H1 (cell line): ENCODE results near the gene CMSS1. TPM values are rescaled to one million over a fixed set of nuclear protein-coding genes. Genes with fewer than 3 reads are reported as not detected.

Experiments used
- CTCF ChIA-PET: fragments of 300-600 bp; sonication (Branson Sonifier 250); formaldehyde crosslinking; loops from one replicate; lab custom pipeline; 2021; ENCODE audit not compliant: partially characterized antibody; lab: Charles Lee
- POLR2A ChIA-PET: fragments of 300-600 bp; sonication (Branson Sonifier 250); formaldehyde crosslinking; loops from one replicate; lab custom pipeline; 2021; ENCODE audit warnings: inconsistent platforms; ENCODE audit not compliant: partially characterized antibody; lab: Charles Lee
- DNase-seq, 2 experiments: peaks; one replicate each; pipeline versions ENCODE4 v3.0.0 to v3.0.0-alpha.2; 2010 to 2022; ENCODE audit warnings: low spot score in 2 of 2, low read depth in 1 of 2, mixed read lengths in 1 of 2
- FAIRE-seq: peaks from 2 replicates; lab custom pipeline; 2011; peaks lifted over from hg19 to GRCh38; lab: Jason Lieb, UNC
- H2AFZ ChIP-seq: 2 replicates; pipeline ENCODE4 v1.8.1; 2012; ENCODE audit warnings: low read length, inconsistent platforms
- H2AK5ac ChIP-seq: 2 replicates; pipeline ENCODE4 v1.6.1; 2013; ENCODE audit warnings: low read depth, low read length
- H2BK120ac ChIP-seq: replicated peaks from 2 replicates; pipeline ENCODE3; 2013; ENCODE audit warnings: low read depth, low read length, inconsistent platforms
- H2BK12ac ChIP-seq: 2 replicates; pipeline ENCODE4 v1.6.1; 2013; ENCODE audit warnings: low read depth, low read length
- H2BK15ac ChIP-seq: 2 replicates; pipeline ENCODE4 v1.6.1; 2013; ENCODE audit warnings: low read length
- H2BK20ac ChIP-seq: 2 replicates; pipeline ENCODE4 v1.6.1; 2013; ENCODE audit warnings: low read length
- H2BK5ac ChIP-seq: 2 replicates; pipeline ENCODE4 v1.6.1; 2013; ENCODE audit warnings: low read depth, low read length
- H3K14ac ChIP-seq: 2 replicates; pipeline ENCODE4 v1.6.1; 2013; ENCODE audit warnings: inconsistent platforms; ENCODE audit not compliant: insufficient read length
- H3K18ac ChIP-seq: 2 replicates; pipeline ENCODE4 v1.6.1; 2013; ENCODE audit warnings: low read length; ENCODE audit errors: extremely low read depth
- H3K23ac ChIP-seq: 2 replicates; pipeline ENCODE4 v1.6.1; 2013; ENCODE audit warnings: inconsistent platforms; ENCODE audit not compliant: insufficient read length
- H3K23me2 ChIP-seq: 2 replicates; pipeline ENCODE4 v1.6.1; 2013; ENCODE audit warnings: low read depth, low read length
- H3K27ac ChIP-seq: 2 replicates; pipeline ENCODE4 v1.6.1; 2011; ENCODE audit warnings: low read depth, low read length, inconsistent platforms
- H3K27me3 ChIP-seq, 4 experiments: replicated peaks in 1 of 4; 1 replicate in 1 of 4; 2 replicates in 3 of 4; pipeline versions ENCODE4 v1.6.1 to v1.8.1; 2011 to 2013; ENCODE audit warnings: low read length in 3 of 4, mild to moderate bottlenecking in 3 of 4, inconsistent platforms in 2 of 4, mixed read lengths in 2 of 4, moderate library complexity in 1 of 4; ENCODE audit not compliant: control insufficient read depth in 3 of 4, insufficient read depth in 3 of 4; ENCODE audit errors: extremely low read depth in 1 of 4
- H3K36me3 ChIP-seq, 4 experiments: 2 replicates each; pipeline versions ENCODE4 v1.6.1 to v1.8.1; 2011 to 2013; ENCODE audit warnings: mild to moderate bottlenecking in 4 of 4, low read length in 3 of 4, moderate library complexity in 2 of 4, control low read depth in 1 of 4, inconsistent platforms in 1 of 4; ENCODE audit not compliant: insufficient read depth in 4 of 4, control insufficient read depth in 2 of 4
- H3K4ac ChIP-seq: replicated peaks from 2 replicates; pipeline ENCODE3; 2013; ENCODE audit warnings: low read length, low read depth, mixed read lengths, inconsistent platforms; ENCODE audit not compliant: insufficient read length
- H3K4me1 ChIP-seq, 4 experiments: replicated peaks in 1 of 4; 1 replicate in 1 of 4; 2 replicates in 3 of 4; pipeline versions ENCODE4 v1.6.1 to v1.8.1; 2011 to 2013; ENCODE audit warnings: low read length in 3 of 4, inconsistent platforms in 2 of 4, mixed read lengths in 1 of 4; ENCODE audit not compliant: insufficient read depth in 4 of 4, control insufficient read depth in 3 of 4
- H3K4me2 ChIP-seq, 2 experiments: 2 replicates each; pipeline versions ENCODE4 v1.6.1 to v1.8.1; 2011 to 2013; ENCODE audit warnings: low read depth in 2 of 2, low read length in 2 of 2, control low read depth in 1 of 2, inconsistent platforms in 1 of 2, mild to moderate bottlenecking in 1 of 2; ENCODE audit not compliant: insufficient read depth in 1 of 2
- H3K4me3 ChIP-seq, 4 experiments: fragments of 200-600, 300-600 bp in 1 of 4; sonication (generic), shearing (Covaris generic), sonication (Bioruptor Twin) in 1 of 4; 2 replicates each; pipeline versions ENCODE4 v1.5.1 to v1.8.1; 2011 to 2016; ENCODE audit warnings: low read length in 4 of 4, low read depth in 3 of 4, control low read depth in 2 of 4, inconsistent platforms in 2 of 4, mild to moderate bottlenecking in 2 of 4, mixed read lengths in 1 of 4, moderate library complexity in 1 of 4; ENCODE audit not compliant: insufficient read depth in 2 of 4; ENCODE audit errors: extremely low read depth in 1 of 4
- H3K56ac ChIP-seq: replicated peaks from 2 replicates; pipeline ENCODE3; 2013; ENCODE audit warnings: low read depth, mild to moderate bottlenecking, mixed read lengths, low read length, inconsistent platforms; ENCODE audit not compliant: insufficient read length
- H3K79me1 ChIP-seq: 2 replicates; pipeline ENCODE4 v1.6.1; 2013; ENCODE audit warnings: low read depth, low read length, control low read depth
- H3K79me2 ChIP-seq, 2 experiments: 2 replicates each; pipeline versions ENCODE4 v1.6.1 to v1.8.1; 2012 to 2013; ENCODE audit warnings: low read length in 2 of 2, mild to moderate bottlenecking in 2 of 2, inconsistent platforms in 1 of 2; ENCODE audit not compliant: insufficient read depth in 2 of 2, control insufficient read depth in 1 of 2
- H3K9ac ChIP-seq, 4 experiments: replicated peaks in 1 of 4; 1 replicate in 1 of 4; 2 replicates in 3 of 4; pipeline versions ENCODE4 v1.6.1 to v1.8.1; 2011 to 2013; ENCODE audit warnings: low read depth in 3 of 4, low read length in 3 of 4, control low read depth in 2 of 4, mild to moderate bottlenecking in 2 of 4, moderate library complexity in 2 of 4, inconsistent platforms in 1 of 4; ENCODE audit errors: extremely low read depth in 1 of 4
- H3K9me3 ChIP-seq, 2 experiments: 2 replicates each; pipeline versions ENCODE4 v1.6.1 to v1.8.1; 2012 to 2013; ENCODE audit warnings: mild to moderate bottlenecking in 2 of 2, moderate library complexity in 2 of 2, control low read depth in 1 of 2, inconsistent platforms in 1 of 2, low read depth in 1 of 2, low read length in 1 of 2, mixed read lengths in 1 of 2; ENCODE audit not compliant: insufficient read depth in 2 of 2
- H4K20me1 ChIP-seq, 2 experiments: replicated peaks in 1 of 2; 2 replicates each; pipeline versions ENCODE3 to v1.8.1; 2011 to 2013; ENCODE audit warnings: inconsistent platforms in 2 of 2, low read length in 2 of 2, mild to moderate bottlenecking in 1 of 2; ENCODE audit not compliant: insufficient read depth in 2 of 2, control insufficient read depth in 1 of 2
- H4K5ac ChIP-seq: 2 replicates; pipeline ENCODE4 v1.6.1; 2013; ENCODE audit warnings: low read length, low read depth, mixed read lengths, inconsistent platforms; ENCODE audit not compliant: insufficient read length
- H4K8ac ChIP-seq: 2 replicates; pipeline ENCODE4 v1.8.0; 2013; ENCODE audit warnings: mild to moderate bottlenecking, moderate library complexity, low read length, inconsistent platforms; ENCODE audit not compliant: insufficient read depth; ENCODE audit errors: extremely low read depth
- H4K91ac ChIP-seq: replicated peaks from 2 replicates; pipeline ENCODE3; 2013; ENCODE audit warnings: low read length, mixed read lengths, inconsistent platforms; ENCODE audit not compliant: insufficient read length
- BACH1 ChIP-seq: IDR thresholded peaks from 2 replicates; pipeline ENCODE4 v1.6.1; 2012; ENCODE audit warnings: low read length, improper control_type of control experiment
- MAX ChIP-seq: IDR thresholded peaks from 2 replicates; pipeline ENCODE4 v1.6.1; 2012; ENCODE audit warnings: inconsistent platforms
- RAD21 ChIP-seq, 2 experiments: IDR thresholded peaks in 1 of 2; conservative IDR thresholded peaks in 1 of 2; 2 replicates each; pipeline ENCODE4 v1.6.1; 2011; ENCODE audit warnings: low read depth in 2 of 2, low read length in 2 of 2, improper control_type of control experiment in 1 of 2, inconsistent platforms in 1 of 2, mild to moderate bottlenecking in 1 of 2, moderate library complexity in 1 of 2
- RFX5 ChIP-seq: IDR thresholded peaks from 2 replicates; pipeline ENCODE4 v1.6.1; 2011; ENCODE audit warnings: low read depth, low read length, improper control_type of control experiment, borderline replicate concordance
- SIRT6 ChIP-seq: IDR thresholded peaks from one replicate; pipeline ENCODE4 v1.7.1; 2012; ENCODE audit warnings: low read length, inconsistent platforms
- SP4 ChIP-seq: IDR thresholded peaks from 2 replicates; pipeline ENCODE4 v1.6.1; 2012; ENCODE audit warnings: low read length, inconsistent platforms
- WGBS, 2 experiments: shearing (Covaris generic) in 1 of 2; methylation state at CpG; one replicate each; pipeline versions ENCODE4 v1.1.6 to v1.1.7; 2013 to 2015; ENCODE audit warnings: low lambda C conversion rate in 2 of 2, mixed read lengths in 2 of 2, inconsistent platforms in 1 of 2, low coverage in 1 of 2, missing lambda C conversion rate in 1 of 2; ENCODE audit not compliant: insufficient replicate concordance in 2 of 2, insufficient coverage in 1 of 2, insufficient read length in 1 of 2; ENCODE audit errors: extremely low coverage in 1 of 2, missing lambda C conversion rate in 1 of 2; 5-methylcytosine and 5-hydroxymethylcytosine counted together
- polyA plus RNA-seq, 7 experiments: library from polyadenylated mRNA; depleted of rRNA in 3 of 7; stranded (reverse) in 5 of 7; unstranded in 2 of 7; fragments of >200 nt in 5 of 7; fragments of 200-250 nt in 2 of 7; gene quantifications; 1 replicate in 5 of 7; 2 replicates in 1 of 7; 4 replicates in 1 of 7; pipeline versions ENCODE4 v1.2.1 to v1.2.3, GENCODE V29; 2011 to 2013; ENCODE audit warnings: missing spikeins in 2 of 7, mixed read lengths in 2 of 7
- total RNA-seq: library from RNA; stranded (reverse); fragmentation: NEBNext Ultra II Directional; extraction: Animal tissue kit (Norgen Biotek cat#: 25700); gene quantifications from 2 replicates; pipeline ENCODE4 v1.2.1, GENCODE V29; 2021
- TF ChIP-seq, protein P1 (sequence below), 3 experiments: IDR thresholded peaks; 1 replicate in 2 of 3; 2 replicates in 1 of 3; pipeline versions ENCODE4 v1.5.1 to v1.6.1; 2011; ENCODE audit warnings: low read length in 3 of 3, mild to moderate bottlenecking in 3 of 3, inconsistent platforms in 2 of 3, low read depth in 1 of 3, moderate library complexity in 1 of 3; ENCODE audit not compliant: insufficient read depth in 1 of 3; ENCODE audit errors: control extremely low read depth in 1 of 3

CMSS1 gene
- total and polyA plus RNA-seq, 2 of the 8 experiments (the other 6 are each of a cell fraction or from before 2014, with no cell fraction given): 15.2 to 75.1 TPM

DNA sequence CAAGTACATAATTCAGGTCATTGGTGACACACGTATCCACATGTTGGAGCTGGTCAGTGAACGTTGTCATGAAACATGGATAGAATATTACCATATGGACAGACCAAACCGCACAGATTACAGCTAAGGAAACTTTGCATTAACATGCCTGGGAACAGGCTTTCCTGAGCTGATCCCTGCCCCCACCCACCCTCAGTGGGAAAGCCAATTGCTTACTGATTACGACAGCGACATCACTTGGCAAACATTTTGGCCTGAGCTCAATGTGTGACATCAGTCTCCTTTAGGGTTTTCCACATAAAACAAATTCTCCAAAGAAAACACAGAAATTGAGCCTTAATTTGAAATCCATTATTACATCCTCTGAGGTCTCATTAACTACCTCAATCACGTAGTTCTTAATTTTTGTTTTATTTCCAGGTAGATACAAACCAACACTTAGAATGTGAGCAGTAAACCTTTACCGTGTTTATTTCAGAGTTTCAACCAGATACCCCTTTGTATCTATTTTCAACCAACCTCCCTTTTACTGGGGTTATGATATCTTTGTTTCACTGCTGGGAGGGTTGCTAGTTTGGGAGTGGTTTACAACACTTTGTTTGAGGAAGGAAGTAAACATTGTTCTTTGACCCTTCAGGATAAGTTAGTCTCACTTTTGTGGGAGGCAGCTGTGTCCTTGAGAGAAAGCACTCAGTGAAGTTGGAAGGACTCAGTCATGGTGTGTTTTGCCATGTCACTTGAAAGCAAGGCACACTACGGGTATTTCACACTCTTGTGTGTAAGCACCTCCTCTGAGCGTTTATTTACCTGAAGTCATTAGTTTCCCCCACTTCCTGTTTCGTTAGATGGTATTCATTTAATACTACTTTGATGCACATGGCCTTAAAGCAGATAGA is 103.1 kb downstream of the CMSS1 start:
- Histone ChIP-seq H2BK15ac (peak overlapping the region; percentile 83; the same call in 1 of the 2 replicates), H3K4ac (no peak overlapping the region), H2BK5ac (peak overlapping the region; percentile 63), H2BK20ac (no peak overlapping the region), H3K4me1 (peaks cover 0 to 15% (median 8%) of the 10 kb centered on the region in 4 experiments; a peak in 5 of 7 replicates), H3K27me3 (no peaks in the 10 kb centered on the region), H3K23ac (no peak overlapping the region), H3K18ac (no peak overlapping the region), H3K27ac (no peak overlapping the region), H3K9ac (no peak overlapping the region), H3K4me3 (no peak overlapping the region), H3K36me3 (no peaks in the 10 kb centered on the region), H3K56ac (no peak overlapping the region), H3K79me1 (no peaks in the 10 kb centered on the region), H2AFZ (no peak overlapping the region), H4K91ac (peak overlapping the region; percentile 45), H4K5ac (no peak overlapping the region), H3K79me2 (peaks cover 0 to 5% of the 10 kb centered on the region in 2 experiments; a peak in 1 of 4 replicates), H4K8ac (no peak overlapping the region), H3K4me2 (0 out of 4 replicates have a peak overlapping the region, but pooled peaks of 1 of the 2 experiments have one; percentile 14), H4K20me1 (no peaks in the 10 kb centered on the region), H2BK12ac (peak overlapping the region; percentile 99), H2AK5ac (peak overlapping the region; percentile 97; the same call in 1 of the 2 replicates), H3K14ac (no peak overlapping the region), H2BK120ac (no peak overlapping the region), H3K9me3 (no peaks in the 10 kb centered on the region), H3K23me2 (no peaks in the 10 kb centered on the region)
- no peak for FAIRE-seq
- 68% methylated on average over 10 of the region's 10 CpGs; no CpG with 5 or more reads in 1 of the 2 experiments for WGBS, 2 experiments
- DNase-seq: no peak
- CTCF ChIA-PET: interaction anchor here (0.6 to 1.6 kb wide), 5 partner anchors 14 to 785 kb away, joined by 3 to 10 read pairs (median 3); no protein-coding TSS in a partner anchor
- POLR2A ChIA-PET: interaction anchor here (1.0 to 1.1 kb wide), 4 partner anchors 9 to 103 kb away, joined by 3 read pairs; no protein-coding TSS in a partner anchor
- TF ChIP-seq BACH1 (no peak), RAD21 (IDR thresholded peaks at IDR 0.05 in 1 of 2, conservative IDR thresholded peaks at IDR 0.05 in 1 of 2; ENCODE audit: low read depth in 2 of 2, low read length in 2 of 2) (0 out of 4 replicates have a peak, but pooled peaks of 1 of the 2 experiments have one; percentile 2), MAX (no peak), RFX5 (no peak), SP4 (no peak), SIRT6 (no peak)
- TF ChIP-seq, protein P1, sequence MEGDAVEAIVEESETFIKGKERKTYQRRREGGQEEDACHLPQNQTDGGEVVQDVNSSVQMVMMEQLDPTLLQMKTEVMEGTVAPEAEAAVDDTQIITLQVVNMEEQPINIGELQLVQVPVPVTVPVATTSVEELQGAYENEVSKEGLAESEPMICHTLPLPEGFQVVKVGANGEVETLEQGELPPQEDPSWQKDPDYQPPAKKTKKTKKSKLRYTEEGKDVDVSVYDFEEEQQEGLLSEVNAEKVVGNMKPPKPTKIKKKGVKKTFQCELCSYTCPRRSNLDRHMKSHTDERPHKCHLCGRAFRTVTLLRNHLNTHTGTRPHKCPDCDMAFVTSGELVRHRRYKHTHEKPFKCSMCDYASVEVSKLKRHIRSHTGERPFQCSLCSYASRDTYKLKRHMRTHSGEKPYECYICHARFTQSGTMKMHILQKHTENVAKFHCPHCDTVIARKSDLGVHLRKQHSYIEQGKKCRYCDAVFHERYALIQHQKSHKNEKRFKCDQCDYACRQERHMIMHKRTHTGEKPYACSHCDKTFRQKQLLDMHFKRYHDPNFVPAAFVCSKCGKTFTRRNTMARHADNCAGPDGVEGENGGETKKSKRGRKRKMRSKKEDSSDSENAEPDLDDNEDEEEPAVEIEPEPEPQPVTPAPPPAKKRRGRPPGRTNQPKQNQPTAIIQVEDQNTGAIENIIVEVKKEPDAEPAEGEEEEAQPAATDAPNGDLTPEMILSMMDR (IDR thresholded peaks at IDR 0.05; ENCODE audit: control extremely low read depth in 1 of 3, insufficient read depth in 1 of 3, low read depth in 1 of 3, low read length in 3 of 3): no peak
